Measurements from ENCODE around the gene ARGLU1.

ARGLU1 gene

GRCh38 chr13:106526738-106527444, 41.0 kb downstream of the ARGLU1 start:
- no peak for DNase-seq (ENCODE audit: low spot score)
- no peak for FAIRE-seq

DNA sequence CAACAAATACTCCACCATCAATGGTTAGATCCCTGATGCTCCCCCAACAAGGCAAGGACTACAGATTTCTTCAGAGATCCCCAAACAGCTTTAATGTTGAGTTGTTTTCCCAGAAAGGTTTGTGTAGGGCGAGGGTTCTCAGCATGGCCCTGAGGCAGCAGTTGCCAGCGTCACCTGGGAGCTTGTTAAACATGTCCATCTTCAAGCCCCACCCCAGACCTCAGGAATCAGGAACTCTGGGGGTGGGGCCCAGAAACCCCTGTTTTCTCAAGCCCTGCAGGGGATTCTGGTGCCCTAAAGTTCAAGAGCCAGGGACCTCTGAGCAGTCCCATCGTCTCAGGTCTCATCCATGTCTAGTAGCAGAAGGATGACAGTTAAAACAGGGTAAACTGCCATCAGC, 42.1 kb downstream of the ARGLU1 start:
- no peak for FAIRE-seq

GRCh38 chr13:106524108-106524507, 43.8 kb downstream of the ARGLU1 start:
- no peak for FAIRE-seq
- DNase-seq (ENCODE audit: low spot score), result no peak

More for the DNA sequence above, 42.1 kb downstream of the ARGLU1 start:
- DNase-seq (ENCODE audit: low spot score), result no peak

- DNase-seq (ENCODE audit: low spot score) (no peak), FAIRE-seq (no peak)
Measured at GRCh38 chr13:106523576-106523975, 44.4 kb downstream of the ARGLU1 start.

GRCh38 chr13:106522898-106523525, 44.9 kb downstream of the ARGLU1 start:
- FAIRE-seq, result no peak

DNA sequence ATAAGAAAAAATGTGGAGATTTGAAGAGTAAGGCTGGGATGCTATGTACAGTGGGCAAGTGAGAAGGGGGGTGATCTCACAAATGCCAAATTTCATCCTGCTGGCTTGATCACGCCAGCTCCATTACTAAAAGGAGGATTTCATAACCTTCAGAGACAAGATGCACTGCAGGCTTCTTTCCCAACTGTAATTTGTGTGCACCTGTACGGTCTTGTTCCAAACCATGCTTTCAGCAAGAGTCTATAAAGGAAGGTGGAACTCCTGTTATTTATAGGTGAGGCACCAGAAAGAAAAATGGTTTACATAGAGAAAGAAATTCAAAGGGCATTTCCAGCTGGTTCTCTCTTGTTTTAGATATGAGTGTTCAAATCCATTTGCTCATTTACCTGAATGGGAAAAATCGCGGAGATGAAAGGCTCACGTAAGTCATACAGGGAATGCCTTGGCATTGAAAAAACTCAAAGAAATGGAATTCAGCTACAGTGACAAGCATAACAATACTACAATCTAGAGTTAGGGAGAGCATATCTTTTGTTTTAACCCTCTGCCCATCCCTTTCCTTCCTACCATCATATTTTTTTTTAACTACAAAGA, 45.7 kb downstream of the ARGLU1 start:
- FAIRE-seq (no peak), DNase-seq (ENCODE audit: low spot score) (no peak)

More at GRCh38 chr13:106522898-106523525, 44.9 kb downstream of the ARGLU1 start:
- no peak for DNase-seq (ENCODE audit: low spot score)

DNA sequence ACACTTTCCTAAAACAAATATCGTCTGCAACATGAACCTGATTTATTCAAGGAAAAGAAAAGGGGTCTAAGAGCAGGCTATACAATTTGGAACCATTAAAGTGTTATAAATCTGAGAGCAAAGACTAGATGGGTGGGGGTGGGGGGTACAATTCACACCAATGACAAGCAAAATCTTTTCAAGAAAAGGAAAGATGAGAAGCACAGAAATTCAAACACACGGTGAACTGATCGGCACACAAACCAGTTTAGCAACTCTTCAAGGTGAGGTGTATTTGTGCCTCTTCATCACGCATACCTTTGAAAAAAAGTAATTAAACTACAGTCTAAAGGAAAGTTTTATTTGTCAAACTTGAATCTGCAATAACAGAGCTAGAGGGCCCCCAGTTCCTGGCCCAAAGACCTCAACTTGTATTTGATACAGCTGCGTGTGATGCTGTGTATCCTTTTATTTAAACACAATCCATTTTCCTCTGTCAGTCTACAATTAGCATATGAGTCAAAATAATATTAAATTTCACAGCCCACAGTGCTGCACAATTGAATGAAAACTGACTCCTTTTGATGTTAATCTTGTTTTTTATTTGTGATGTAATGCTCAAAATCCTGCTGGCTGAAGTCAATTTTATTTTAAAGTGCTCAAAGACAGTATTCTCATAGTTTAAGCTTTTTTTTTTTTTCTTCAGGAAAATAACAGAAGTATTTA, 46.7 kb downstream of the ARGLU1 start:
- DNase-seq (ENCODE audit: low spot score) (no peak), FAIRE-seq (no peak)

GRCh38 chr13:106520251-106521054, 47.5 kb downstream of the ARGLU1 start:
- DNase-seq (ENCODE audit: low spot score), result no peak
- FAIRE-seq, result no peak

DNA sequence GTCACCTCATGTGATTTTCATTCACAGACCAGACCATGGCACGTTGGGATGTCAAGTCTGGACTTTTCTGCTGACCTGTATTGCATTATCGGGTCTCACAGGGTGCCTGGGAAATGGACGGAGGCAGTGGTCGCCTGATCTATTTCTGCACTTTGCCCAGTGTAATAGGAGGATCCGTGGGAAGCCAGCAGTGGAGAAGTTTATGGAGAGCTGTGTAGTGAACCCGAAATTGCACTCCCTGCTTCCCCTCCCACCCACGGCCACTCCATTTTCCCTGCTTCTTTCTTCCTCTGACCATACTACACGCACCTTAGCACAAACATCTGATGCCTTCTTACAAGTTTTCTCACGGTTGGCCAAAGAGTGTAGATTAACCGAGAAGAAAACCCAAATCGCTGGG, 49.4 kb downstream of the ARGLU1 start:
- FAIRE-seq (no peak), DNase-seq (ENCODE audit: low spot score) (no peak)

DNA sequence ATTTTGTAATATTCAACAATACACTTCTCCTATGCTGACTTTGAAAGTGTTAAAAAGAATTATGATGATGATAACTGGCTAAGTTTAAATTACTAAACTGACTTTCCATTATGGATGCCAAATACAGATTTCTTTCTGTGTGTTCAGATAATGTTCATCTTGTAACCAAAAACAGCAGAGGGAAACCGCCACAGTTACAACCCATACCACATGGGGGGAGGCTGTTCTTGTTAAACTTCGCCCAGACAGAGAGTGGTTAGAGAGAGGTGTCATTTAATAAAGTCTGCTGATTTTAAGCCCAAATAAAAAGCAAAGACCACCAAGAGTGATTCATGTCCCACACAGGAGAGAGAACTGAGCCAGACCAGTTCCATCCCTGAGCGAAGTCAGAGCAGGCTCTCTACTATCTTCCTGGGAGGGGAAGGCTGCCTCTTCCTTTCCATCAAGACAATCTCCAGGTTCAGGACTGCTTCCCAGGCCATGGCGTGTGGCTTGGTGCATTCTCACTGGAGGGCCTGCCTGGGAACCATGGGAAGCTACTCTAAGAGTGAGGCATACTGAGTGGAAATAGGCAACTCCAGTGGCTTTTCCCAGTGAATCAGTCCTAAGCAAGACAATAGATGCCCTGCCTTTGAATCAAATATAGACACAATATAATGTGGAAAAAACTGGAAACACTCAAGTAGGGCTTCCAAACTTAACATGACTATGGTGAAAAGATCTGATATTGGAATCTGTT, 50.7 kb downstream of the ARGLU1 start:
- DNase-seq (ENCODE audit: low spot score) (no peak), FAIRE-seq (no peak)

DNA sequence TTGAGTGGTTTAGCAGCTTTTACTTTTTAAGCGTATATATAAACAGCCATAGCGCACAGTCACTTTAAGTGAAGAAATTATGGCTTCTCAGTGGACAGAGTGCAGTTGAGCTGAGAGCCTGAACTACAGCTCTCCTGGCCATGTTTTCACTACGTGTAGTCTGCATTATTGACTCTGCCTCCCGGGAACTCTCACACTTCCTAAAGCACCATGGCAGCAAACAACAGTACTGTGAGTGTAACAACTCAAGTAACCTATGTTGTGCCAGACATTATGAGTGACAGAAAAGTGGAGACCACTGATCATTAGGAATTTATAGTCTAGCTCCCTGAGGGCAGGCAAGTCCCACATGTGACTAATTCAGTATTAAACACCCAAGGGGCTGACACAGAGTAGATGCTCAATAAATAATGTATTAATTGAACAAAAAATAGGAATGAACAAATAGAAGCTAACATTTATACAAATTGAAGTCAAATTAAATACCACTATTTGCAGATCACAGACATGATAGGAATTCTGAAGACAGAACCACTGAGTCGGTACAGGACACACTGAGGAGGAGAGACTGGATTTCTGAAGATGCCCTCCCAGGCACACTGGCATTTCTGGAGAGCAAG, 52.2 kb downstream of the ARGLU1 start:
- no peak for FAIRE-seq

DNA sequence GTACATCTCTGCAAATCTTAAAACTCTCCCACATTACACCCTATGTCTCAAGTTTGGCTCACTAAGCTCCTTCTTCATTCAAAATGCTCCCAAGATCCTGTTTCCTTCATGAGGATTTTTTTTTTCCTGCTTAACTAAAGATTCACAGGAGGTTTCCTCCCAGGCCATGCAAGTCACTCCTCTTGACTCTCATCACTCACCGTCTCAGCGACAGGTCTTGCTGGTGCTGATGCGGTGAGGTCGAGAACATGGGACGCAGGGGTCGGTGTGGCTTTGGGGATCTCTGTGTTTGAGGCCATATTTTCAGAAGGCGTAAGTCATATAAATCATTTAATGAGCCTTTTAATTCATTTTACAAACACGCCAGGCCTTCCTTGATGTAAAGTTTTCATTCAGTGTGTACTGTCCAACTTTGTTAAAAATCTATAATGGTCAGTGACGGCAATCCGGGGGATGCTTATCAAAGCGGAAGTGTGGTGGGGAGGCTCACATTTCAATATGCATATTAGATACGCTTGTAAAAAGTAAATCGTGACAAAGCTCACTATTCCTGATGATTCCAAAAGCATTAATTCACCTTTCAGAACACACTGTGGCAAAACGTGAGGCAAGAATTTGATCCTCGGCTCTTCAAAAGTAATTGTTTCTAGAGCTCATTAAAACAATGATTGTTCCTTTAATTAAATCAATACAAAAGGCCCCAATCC, 52.9 kb downstream of the ARGLU1 start:
- FAIRE-seq (no peak), DNase-seq (ENCODE audit: low spot score) (no peak)

More for the DNA sequence above, 52.2 kb downstream of the ARGLU1 start:
- no peak for DNase-seq (ENCODE audit: low spot score)

GRCh38 chr13:106513025-106513983, 54.6 kb downstream of the ARGLU1 start:
- DNase-seq (ENCODE audit: low spot score) (peak; percentile 6), FAIRE-seq (no peak)

GRCh38 chr13:106507560-106508274, 60.2 kb downstream of the ARGLU1 start:
- peak; percentile 38 for DNase-seq (ENCODE audit: low spot score)
- FAIRE-seq, result no peak

DNA sequence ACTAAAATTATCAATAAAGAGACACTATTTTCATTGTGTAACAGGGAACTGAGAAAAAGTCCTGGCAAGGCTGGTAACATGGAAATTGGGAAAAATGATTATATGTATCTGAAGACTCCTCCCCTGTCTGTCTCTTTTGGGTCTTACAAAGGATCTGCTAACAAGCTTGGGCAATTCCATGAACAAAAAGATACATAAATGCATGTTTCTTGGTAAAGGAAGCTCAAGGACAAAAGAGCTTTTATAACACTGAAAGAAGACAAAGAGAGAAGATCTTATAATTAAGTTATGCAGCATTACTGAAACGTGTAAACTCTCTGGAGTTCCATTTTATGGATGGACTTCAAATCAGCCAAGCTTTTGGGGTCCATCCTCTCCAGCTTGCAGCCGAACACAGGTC, 61.7 kb downstream of the ARGLU1 start:
- DNase-seq (ENCODE audit: low spot score) (no peak), FAIRE-seq (no peak)

- DNase-seq (ENCODE audit: low spot score), result no peak
- no peak for FAIRE-seq
Measured at GRCh38 chr13:106505732-106506131, 62.2 kb downstream of the ARGLU1 start.

- FAIRE-seq (no peak), DNase-seq (ENCODE audit: low spot score) (no peak)
Measured at GRCh38 chr13:106505295-106505694, 62.6 kb downstream of the ARGLU1 start.

Data from urothelium cell line (cell line).